ENCODE data around the gene AOAH.

AOAH gene

DNA sequence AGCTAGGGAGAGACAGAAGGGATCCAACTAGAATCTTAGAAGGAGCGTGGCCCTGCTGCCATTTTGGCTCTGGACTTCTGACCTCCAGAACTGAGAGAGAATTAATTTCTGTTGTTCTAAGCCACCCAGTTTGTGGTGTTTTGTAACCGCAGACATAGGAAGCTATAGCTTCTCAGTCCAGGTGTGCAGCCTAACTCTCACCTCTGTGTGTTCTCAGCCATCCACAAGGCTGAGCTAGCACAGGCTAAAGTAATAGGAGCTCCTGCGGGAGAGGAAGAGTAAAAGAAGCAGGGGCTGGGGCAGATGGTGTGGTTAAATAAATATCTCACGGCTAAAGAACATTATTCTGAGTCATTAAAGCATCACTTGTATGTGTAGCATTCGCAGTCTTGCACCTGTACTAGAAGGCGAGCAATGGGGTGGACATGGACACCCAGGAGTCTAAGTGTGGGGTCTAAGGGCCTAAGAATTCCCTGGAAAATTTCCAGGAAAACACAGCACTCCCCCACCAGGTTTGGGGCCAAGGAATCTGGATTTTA, 94.1 kb downstream of the AOAH start:
- Histone ChIP-seq H3K9ac (ENCODE audit: low read depth, low read length) (no peak overlapping the region), H2AFZ (ENCODE audit: low read depth, low read length) (no peak overlapping the region), H3K36me3 (ENCODE audit: insufficient read depth, low read length) (no peaks in the 10 kb centered on the region), H3K4me3 (ENCODE audit: low read depth in 1 of 2, low read length in 2 of 2) (no peak overlapping the region), H3K9me3 (ENCODE audit: insufficient read depth, low read length, severe bottlenecking) (no peaks in the 10 kb centered on the region), H3K4me2 (ENCODE audit: insufficient read depth, low read length) (no peak overlapping the region), H4K20me1 (ENCODE audit: insufficient read depth, low read length) (no peaks in the 10 kb centered on the region), H3K4me1 (ENCODE audit: insufficient read depth, low read length) (peaks cover 16% of the 10 kb centered on the region), H3K27me3 (ENCODE audit: insufficient read depth, low read length, poor library complexity) (no peaks in the 10 kb centered on the region), H3K27ac (ENCODE audit: low read length) (no peak overlapping the region), H3K79me2 (ENCODE audit: insufficient read depth, low read length) (no peaks in the 10 kb centered on the region)
- DNase-seq (no peak), ATAC-seq (ENCODE audit: insufficient read depth, low read depth) (no peak)
- TF ChIP-seq, protein P1, sequence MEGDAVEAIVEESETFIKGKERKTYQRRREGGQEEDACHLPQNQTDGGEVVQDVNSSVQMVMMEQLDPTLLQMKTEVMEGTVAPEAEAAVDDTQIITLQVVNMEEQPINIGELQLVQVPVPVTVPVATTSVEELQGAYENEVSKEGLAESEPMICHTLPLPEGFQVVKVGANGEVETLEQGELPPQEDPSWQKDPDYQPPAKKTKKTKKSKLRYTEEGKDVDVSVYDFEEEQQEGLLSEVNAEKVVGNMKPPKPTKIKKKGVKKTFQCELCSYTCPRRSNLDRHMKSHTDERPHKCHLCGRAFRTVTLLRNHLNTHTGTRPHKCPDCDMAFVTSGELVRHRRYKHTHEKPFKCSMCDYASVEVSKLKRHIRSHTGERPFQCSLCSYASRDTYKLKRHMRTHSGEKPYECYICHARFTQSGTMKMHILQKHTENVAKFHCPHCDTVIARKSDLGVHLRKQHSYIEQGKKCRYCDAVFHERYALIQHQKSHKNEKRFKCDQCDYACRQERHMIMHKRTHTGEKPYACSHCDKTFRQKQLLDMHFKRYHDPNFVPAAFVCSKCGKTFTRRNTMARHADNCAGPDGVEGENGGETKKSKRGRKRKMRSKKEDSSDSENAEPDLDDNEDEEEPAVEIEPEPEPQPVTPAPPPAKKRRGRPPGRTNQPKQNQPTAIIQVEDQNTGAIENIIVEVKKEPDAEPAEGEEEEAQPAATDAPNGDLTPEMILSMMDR (IDR thresholded peaks at IDR 0.05; ENCODE audit: borderline replicate concordance, extremely low read depth, low read length, poor library complexity, severe bottlenecking) = no peak
- TF ChIP-seq EZH2 (IDR thresholded peaks at IDR 0.05; ENCODE audit: borderline replicate concordance, low read depth, low read length, severe bottlenecking) = no peak

DNA sequence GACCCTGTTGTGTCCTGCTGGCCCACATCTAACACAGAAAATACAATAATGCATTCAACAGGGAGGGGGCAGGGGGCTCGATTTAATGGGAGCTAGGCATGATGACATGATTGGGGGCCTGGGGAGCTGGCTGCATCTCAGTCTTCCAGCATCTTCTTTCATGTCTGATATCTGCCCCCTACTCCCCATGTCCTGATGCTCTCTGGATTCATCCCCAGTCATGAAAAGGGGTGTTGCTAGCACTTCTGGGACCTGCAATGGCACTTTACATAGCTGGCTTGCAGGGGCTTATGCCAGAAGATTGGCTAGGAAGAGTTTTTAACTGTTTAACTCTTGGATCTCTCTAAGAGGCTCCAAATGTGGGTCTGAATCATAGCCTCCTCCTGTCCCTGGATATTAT, 94.9 kb downstream of the AOAH start:
- Histone ChIP-seq H4K20me1 (ENCODE audit: insufficient read depth, low read length) (no peaks in the 10 kb centered on the region), H3K27ac (ENCODE audit: low read length) (no peak overlapping the region), H3K4me1 (ENCODE audit: insufficient read depth, low read length) (peaks cover 25% of the 10 kb centered on the region), H3K9me3 (ENCODE audit: insufficient read depth, low read length, severe bottlenecking) (no peaks in the 10 kb centered on the region), H3K4me2 (ENCODE audit: insufficient read depth, low read length) (no peak overlapping the region), H3K79me2 (ENCODE audit: insufficient read depth, low read length) (no peaks in the 10 kb centered on the region), H2AFZ (ENCODE audit: low read depth, low read length) (no peak overlapping the region), H3K4me3 (ENCODE audit: low read depth in 1 of 2, low read length in 2 of 2) (no peak overlapping the region), H3K36me3 (ENCODE audit: insufficient read depth, low read length) (no peaks in the 10 kb centered on the region), H3K27me3 (ENCODE audit: insufficient read depth, low read length, poor library complexity) (no peaks in the 10 kb centered on the region), H3K9ac (ENCODE audit: low read depth, low read length) (no peak overlapping the region)
- DNase-seq (no peak), ATAC-seq (ENCODE audit: insufficient read depth, low read depth) (no peak)
- TF ChIP-seq, protein P1 (IDR thresholded peaks at IDR 0.05; ENCODE audit: borderline replicate concordance, extremely low read depth, low read length, poor library complexity, severe bottlenecking) = no peak
- no peak for TF ChIP-seq EZH2 (IDR thresholded peaks at IDR 0.05; ENCODE audit: borderline replicate concordance, low read depth, low read length, severe bottlenecking)

- Histone ChIP-seq H3K79me2 (ENCODE audit: insufficient read depth, low read length) (no peaks in the 10 kb centered on the region), H3K27me3 (ENCODE audit: insufficient read depth, low read length, poor library complexity) (no peaks in the 10 kb centered on the region), H2AFZ (ENCODE audit: low read depth, low read length) (no peak overlapping the region), H3K4me1 (ENCODE audit: insufficient read depth, low read length) (peaks cover 34% of the 10 kb centered on the region), H3K36me3 (ENCODE audit: insufficient read depth, low read length) (no peaks in the 10 kb centered on the region), H3K4me3 (ENCODE audit: low read depth in 1 of 2, low read length in 2 of 2) (no peak overlapping the region), H3K9ac (ENCODE audit: low read depth, low read length) (no peak overlapping the region), H3K27ac (ENCODE audit: low read length) (no peak overlapping the region), H4K20me1 (ENCODE audit: insufficient read depth, low read length) (no peaks in the 10 kb centered on the region), H3K4me2 (ENCODE audit: insufficient read depth, low read length) (no peak overlapping the region), H3K9me3 (ENCODE audit: insufficient read depth, low read length, severe bottlenecking) (no peaks in the 10 kb centered on the region)
- no peak for ATAC-seq (ENCODE audit: insufficient read depth, low read depth)
- no peak for DNase-seq
- TF ChIP-seq EZH2 (IDR thresholded peaks at IDR 0.05; ENCODE audit: borderline replicate concordance, low read depth, low read length, severe bottlenecking) = no peak
- TF ChIP-seq, protein P1 (IDR thresholded peaks at IDR 0.05; ENCODE audit: borderline replicate concordance, extremely low read depth, low read length, poor library complexity, severe bottlenecking) = no peak
Observed at GRCh38 chr7:36627836-36628235, 96.5 kb downstream of the AOAH start.

Data from DND-41 (cell line).